GM12874 (cell line): ENCODE data around the gene CHST8.

ENCODE experiments used
- TF ChIP-seq, protein P1 (sequence below): IDR thresholded peaks from 2 replicates; pipeline ENCODE4 v1.5.1; 2011; ENCODE audit warnings: low read depth, mild to moderate bottlenecking, control low read depth, low read length, moderate library complexity; ENCODE audit not compliant: insufficient read depth

CHST8 gene

DNA sequence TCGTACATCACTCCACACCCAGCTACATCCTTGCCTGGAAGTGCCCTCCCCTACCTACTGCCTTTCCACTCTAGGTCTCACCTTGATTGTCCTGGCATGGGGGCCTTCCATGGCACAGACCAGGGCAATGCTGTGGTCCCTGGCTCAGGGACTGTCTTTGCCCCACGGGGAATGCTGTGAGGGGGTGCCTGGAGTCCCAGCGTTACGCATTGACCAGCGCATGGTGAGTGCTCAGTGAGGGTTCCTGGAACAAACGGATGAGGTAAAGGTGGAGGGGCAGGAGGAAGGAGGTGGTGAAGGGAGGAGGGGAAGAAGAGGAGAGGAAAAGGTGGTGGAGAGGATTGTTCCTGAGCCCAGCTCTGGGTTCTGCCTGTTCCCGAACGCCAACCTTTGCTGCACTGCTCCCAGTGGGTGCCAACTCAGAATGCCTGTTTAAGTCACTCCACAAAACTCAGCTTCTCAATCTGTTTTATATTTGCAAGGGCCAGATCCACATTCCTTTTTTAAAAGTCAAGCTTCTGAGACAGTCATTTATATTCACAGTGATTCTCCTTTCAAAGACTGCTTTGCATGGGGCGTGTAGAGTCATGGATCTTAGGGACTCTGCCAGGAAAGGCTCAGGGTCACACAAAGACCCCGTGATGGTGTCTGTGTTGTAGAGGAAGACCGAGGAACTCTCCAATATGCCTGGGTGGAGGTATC, 40.8 kb downstream of the CHST8 start:
- TF ChIP-seq, protein P1, sequence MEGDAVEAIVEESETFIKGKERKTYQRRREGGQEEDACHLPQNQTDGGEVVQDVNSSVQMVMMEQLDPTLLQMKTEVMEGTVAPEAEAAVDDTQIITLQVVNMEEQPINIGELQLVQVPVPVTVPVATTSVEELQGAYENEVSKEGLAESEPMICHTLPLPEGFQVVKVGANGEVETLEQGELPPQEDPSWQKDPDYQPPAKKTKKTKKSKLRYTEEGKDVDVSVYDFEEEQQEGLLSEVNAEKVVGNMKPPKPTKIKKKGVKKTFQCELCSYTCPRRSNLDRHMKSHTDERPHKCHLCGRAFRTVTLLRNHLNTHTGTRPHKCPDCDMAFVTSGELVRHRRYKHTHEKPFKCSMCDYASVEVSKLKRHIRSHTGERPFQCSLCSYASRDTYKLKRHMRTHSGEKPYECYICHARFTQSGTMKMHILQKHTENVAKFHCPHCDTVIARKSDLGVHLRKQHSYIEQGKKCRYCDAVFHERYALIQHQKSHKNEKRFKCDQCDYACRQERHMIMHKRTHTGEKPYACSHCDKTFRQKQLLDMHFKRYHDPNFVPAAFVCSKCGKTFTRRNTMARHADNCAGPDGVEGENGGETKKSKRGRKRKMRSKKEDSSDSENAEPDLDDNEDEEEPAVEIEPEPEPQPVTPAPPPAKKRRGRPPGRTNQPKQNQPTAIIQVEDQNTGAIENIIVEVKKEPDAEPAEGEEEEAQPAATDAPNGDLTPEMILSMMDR, result no peak

DNA sequence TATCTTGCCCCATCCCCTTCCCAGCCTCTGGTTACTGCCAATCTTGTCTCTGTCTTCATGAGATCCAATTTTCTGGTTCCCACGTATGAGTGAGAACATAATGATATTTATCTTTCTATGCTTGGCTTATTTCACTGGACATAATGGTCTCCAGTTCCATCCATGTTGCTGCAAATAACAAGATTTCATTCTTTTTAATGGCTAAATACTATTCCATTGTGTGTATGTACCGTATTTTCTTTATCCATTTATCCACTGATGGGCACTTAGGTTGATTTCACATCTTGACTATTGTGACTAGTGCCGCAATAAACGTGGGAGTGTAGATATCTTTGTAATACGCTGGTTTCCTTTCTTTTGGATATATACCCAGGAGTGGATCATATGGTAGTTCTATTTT, 43.0 kb downstream of the CHST8 start:
- TF ChIP-seq, protein P1, result no peak

DNA sequence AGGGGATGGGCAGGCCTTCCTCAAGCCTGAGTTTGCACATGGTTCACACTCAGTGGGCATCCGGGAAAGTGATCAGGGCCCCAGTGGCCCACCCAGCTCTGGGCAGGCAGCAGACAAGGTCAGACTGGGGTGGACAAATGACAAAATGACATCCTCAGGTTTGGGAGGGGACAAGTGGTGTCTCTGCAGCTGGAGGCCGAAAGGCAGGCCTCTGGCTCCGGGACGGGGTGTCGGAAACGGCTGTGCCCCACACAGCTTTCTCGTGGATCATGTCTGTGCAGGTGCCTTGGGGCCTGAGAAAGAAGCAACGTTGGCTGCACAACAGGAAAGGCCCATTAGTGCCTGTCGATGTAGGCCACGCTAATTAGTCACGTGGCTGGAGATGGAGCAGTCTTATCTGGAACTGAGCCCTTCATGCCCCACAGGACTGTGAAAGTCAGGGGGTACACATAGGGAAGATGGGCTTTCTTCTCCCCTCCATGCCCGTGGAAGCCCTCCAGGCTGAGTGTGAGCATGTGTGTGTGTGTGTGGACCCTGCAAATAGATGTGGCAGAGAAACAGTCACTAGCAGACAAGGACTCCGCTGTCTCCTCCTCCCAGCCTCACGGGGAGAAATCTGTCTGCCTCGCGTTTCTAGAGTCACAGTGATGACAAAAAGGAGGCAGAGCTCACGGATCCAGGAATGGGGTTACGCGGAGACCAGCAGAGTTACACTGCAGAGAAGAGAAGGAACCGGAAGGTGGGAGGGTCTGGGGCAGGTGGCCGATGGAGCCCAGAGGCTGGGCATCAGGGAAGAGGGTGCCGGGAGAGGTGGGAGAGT, 44.2 kb downstream of the CHST8 start:
- TF ChIP-seq, protein P1, result no peak

DNA sequence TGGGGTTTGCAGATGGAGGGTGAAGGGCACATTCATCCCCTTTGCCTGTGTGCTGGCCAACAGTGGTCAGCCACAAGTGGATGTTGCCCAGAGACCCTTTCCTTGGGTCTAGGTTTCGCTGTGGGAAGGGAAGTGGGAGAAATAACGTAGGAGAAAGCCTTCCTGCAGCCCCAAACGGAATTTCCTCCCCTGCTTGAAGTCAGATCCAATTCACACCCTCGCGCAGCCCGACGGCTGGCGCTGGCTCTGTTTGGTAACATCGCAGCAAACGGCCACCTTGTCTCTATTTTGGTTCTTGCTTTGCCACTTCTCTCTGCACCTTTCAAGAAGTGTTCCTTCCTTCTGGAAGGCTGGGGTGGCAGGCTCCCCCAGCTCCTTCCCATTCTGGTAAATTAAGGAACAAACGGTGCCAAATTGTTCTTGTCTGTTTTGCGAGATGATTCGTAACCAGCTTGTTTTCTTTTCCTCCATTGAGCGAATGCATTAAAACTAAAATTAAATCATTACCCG, 45.4 kb downstream of the CHST8 start:
- TF ChIP-seq, protein P1, result no peak

DNA sequence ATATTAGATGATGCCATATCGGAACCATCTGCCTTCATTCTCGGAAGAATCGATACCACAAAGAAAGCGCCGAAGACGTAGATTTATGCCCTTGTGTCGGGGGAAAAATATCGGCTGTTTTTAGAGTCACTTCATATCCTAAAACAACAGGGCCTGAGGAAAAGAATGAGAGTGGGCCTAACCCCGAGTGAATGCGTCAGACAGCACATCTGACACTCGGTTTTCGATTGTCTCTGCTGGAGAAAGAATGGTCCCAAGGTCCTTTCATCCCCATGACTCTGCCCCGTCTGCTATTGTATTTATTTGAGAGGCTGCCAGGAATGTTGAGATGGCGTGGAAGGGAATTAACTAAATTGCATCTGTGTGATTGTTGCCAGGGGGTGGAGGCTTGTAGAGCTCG, 46.1 kb downstream of the CHST8 start:
- TF ChIP-seq, protein P1, result no peak

DNA sequence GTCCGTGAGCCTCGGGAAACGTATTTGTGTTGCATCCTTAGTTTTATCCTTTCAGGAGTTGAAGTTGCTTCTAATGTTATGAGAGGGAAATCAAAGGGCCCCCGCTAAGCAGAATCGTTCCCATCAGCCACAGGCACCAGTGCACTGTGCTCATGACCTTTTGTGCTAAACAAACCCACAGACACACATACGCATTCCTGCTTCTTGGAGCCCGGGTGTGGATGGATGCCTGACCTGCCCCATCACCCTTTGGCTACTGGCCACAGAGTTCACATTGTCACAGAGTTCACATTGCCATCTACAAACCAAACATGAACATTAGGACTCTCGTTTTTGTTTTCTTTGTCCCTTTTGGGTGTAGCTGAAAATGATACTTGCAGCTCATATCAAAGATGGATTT, 47.2 kb downstream of the CHST8 start:
- TF ChIP-seq, protein P1, result no peak

DNA sequence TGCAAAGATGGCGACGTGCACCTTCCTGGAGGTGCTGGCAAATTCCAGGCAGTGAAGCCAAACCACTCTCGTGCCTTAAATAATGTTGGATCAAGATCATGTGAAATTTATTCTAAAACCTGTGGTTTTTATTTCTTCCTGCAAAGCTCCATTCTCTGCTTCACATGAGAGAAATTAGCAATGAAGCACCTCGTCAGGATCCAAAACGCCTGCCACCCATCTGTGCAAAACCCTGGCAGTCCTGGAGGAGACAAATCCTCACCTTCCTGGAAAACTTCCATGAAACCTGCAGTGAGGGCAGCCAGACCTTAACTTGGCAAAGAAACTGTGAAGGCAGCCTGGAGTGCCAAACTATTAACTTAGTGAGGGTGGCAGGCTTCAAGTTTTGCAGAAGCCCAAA, 47.6 kb downstream of the CHST8 start:
- TF ChIP-seq, protein P1, result no peak
